Endothelial cell (in vitro differentiated cells): ENCODE data around the gene GRID1. TPM values are rescaled to one million over a fixed set of nuclear protein-coding genes. Genes with fewer than 3 reads are reported as not detected.

Experiments used
- DNase-seq: peaks from one replicate; pipeline ENCODE4 v3.0.0; 2021; ENCODE audit warnings: low spot score
- H3K27ac Mint-ChIP-seq: one replicate; pipeline ENCODE4 v1.8.0; 2021; ENCODE audit warnings: mixed read lengths, inconsistent platforms; ENCODE audit not compliant: unreplicated experiment
- H3K27me3 Mint-ChIP-seq: one replicate; pipeline ENCODE4 v1.8.0; 2021; ENCODE audit warnings: mild to moderate bottlenecking, moderate library complexity, mixed read lengths, inconsistent platforms; ENCODE audit not compliant: unreplicated experiment
- H3K36me3 Mint-ChIP-seq: one replicate; pipeline ENCODE4 v1.8.0; 2021; ENCODE audit warnings: mild to moderate bottlenecking, low read depth, mixed read lengths, inconsistent platforms; ENCODE audit not compliant: unreplicated experiment
- H3K4me1 Mint-ChIP-seq: one replicate; pipeline ENCODE4 v1.8.0; 2021; ENCODE audit warnings: mild to moderate bottlenecking, mixed read lengths, inconsistent platforms; ENCODE audit not compliant: unreplicated experiment
- H3K4me3 Mint-ChIP-seq: one replicate; pipeline ENCODE4 v1.8.0; 2021; ENCODE audit warnings: mild to moderate bottlenecking, mixed read lengths, inconsistent platforms; ENCODE audit not compliant: unreplicated experiment
- H3K9me3 Mint-ChIP-seq: one replicate; pipeline ENCODE4 v1.8.0; 2021; ENCODE audit warnings: mixed read lengths, inconsistent platforms; ENCODE audit not compliant: unreplicated experiment
- total RNA-seq: library from RNA; stranded (reverse); fragmentation: NEBNext Ultra II Directional; extraction: Animal tissue kit (Norgen Biotek cat#: 25700); gene quantifications from one replicate; pipeline ENCODE4 v1.2.1, GENCODE V29; 2021; ENCODE audit not compliant: unreplicated experiment
- TF ChIP-seq, protein P1 (sequence below): fragments of 200-600 bp; sonication (generic); IDR thresholded peaks from one replicate; pipeline ENCODE4 v1.5.0; 2021; ENCODE audit warnings: antibody characterized with exemption; ENCODE audit not compliant: unreplicated experiment

GRID1 gene
- total RNA-seq, 1 donor from 2014 or later = 0.26 TPM

DNA sequence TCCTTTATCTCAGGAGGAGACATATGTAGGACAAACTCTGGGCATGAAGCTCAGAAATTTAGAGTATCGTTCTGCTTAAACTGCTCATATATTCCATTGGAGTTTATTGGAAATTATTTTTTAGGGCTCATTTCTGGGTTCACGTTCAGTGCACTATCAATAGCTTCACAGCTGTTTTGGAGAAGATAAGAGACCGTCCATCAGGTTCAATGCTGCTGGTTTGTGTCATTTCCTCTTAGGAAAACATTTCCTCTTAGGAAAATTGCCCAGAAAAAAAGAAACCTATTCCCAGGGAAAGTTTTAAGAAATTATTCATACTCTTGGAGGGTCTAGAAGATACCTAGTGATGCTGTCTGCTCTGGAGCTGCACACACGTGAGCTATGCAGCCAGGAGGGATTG lies 691.7 kb downstream of the GRID1 start:
- DNase-seq = no peak
- no peak overlapping the region for H3K4me3 Mint-ChIP-seq
- peaks cover 6% of the 10 kb centered on the region for H3K27me3 Mint-ChIP-seq
- H3K27ac Mint-ChIP-seq = no peak overlapping the region
- TF ChIP-seq, protein P1, sequence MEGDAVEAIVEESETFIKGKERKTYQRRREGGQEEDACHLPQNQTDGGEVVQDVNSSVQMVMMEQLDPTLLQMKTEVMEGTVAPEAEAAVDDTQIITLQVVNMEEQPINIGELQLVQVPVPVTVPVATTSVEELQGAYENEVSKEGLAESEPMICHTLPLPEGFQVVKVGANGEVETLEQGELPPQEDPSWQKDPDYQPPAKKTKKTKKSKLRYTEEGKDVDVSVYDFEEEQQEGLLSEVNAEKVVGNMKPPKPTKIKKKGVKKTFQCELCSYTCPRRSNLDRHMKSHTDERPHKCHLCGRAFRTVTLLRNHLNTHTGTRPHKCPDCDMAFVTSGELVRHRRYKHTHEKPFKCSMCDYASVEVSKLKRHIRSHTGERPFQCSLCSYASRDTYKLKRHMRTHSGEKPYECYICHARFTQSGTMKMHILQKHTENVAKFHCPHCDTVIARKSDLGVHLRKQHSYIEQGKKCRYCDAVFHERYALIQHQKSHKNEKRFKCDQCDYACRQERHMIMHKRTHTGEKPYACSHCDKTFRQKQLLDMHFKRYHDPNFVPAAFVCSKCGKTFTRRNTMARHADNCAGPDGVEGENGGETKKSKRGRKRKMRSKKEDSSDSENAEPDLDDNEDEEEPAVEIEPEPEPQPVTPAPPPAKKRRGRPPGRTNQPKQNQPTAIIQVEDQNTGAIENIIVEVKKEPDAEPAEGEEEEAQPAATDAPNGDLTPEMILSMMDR = no peak
- H3K9me3 Mint-ChIP-seq = peaks cover 16% of the 10 kb centered on the region
- H3K36me3 Mint-ChIP-seq = peaks cover 5% of the 10 kb centered on the region
- H3K4me1 Mint-ChIP-seq = peaks cover 2% of the 10 kb centered on the region

DNA sequence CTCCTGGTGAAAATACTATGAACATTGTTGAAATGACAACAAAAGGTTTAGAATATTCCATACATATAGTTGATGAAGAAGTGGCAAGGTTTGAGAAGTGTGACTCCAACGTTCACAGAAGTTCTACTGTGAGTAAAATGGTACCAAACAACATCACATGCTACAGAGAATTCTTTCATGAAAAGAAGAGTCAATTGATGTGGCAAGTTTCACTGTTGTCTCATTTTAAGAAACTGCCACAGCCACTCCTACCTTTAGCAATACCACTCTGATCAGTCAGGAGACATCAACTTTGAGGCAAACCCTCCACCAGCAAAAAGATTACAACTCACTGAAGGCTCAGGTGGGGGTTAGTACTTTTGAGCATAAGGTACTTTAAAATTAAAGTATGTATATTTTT lies 693.3 kb downstream of the GRID1 start:
- TF ChIP-seq, protein P1 = no peak

DNA sequence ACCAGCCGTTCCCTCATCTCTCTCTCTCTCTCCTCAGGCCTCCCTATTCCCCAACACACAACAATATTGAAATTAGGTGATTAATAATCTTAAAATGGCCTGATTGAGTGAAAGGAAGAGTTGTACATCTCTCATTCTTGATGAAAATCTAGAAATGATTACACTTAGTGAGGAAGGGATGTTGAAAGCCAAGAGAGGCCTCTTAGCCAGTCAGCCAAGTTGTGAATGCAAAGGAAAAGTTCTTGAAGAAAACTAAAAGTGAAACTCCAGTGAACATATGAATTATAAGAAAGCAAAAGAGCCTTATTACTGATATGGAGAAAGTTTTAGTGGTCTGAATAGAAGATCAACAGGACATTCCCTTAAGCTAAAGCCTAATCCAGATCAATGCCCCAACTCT lies 695.1 kb downstream of the GRID1 start:
- Mint-ChIP-seq H3K27ac (no peak overlapping the region), H3K36me3 (peaks cover 7% of the 10 kb centered on the region), H3K4me1 (peaks cover 8% of the 10 kb centered on the region), H3K9me3 (peaks cover 13% of the 10 kb centered on the region), H3K4me3 (no peak overlapping the region), H3K27me3 (peaks cover 8% of the 10 kb centered on the region)
- DNase-seq = no peak
- TF ChIP-seq, protein P1 = no peak

More for the DNA sequence above, 693.3 kb downstream of the GRID1 start:
- H3K27me3 Mint-ChIP-seq = peaks cover 6% of the 10 kb centered on the region
- H3K4me1 Mint-ChIP-seq = peaks cover 2% of the 10 kb centered on the region
- DNase-seq = no peak
- no peak overlapping the region for H3K4me3 Mint-ChIP-seq
- H3K9me3 Mint-ChIP-seq = peaks cover 13% of the 10 kb centered on the region
- H3K36me3 Mint-ChIP-seq = peaks cover 6% of the 10 kb centered on the region
- no peak overlapping the region for H3K27ac Mint-ChIP-seq

DNA sequence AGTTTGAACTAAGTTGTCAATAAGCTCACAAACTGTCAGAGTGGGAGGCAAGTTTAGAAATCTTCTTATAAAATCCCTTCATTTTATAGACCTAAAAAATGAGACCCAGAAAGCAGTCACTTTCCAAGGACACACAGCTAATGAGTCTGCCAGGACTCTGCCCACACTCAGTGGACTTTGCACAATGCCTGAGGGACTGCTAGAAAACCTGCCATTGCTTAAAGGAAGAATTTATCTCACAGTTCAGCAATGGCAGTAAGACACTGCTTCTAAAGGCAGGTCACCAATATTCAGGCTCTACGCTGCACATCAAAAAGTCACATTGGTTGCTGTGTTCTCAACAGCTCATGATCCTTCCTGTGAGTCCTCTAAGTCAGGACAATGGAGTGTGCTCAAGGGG lies 698.1 kb downstream of the GRID1 start:
- peaks cover 7% of the 10 kb centered on the region for H3K36me3 Mint-ChIP-seq
- H3K4me3 Mint-ChIP-seq = no peak overlapping the region
- H3K9me3 Mint-ChIP-seq = peaks cover 17% of the 10 kb centered on the region
- DNase-seq = no peak
- TF ChIP-seq, protein P1 = no peak
- H3K27me3 Mint-ChIP-seq = peaks cover 7% of the 10 kb centered on the region
- peaks cover 6% of the 10 kb centered on the region for H3K4me1 Mint-ChIP-seq
- no peak overlapping the region for H3K27ac Mint-ChIP-seq

GRCh38 chr10:85667638-85668233 lies 698.9 kb downstream of the GRID1 start:
- Mint-ChIP-seq H3K4me1 (peaks cover 6% of the 10 kb centered on the region), H3K4me3 (no peak overlapping the region), H3K27me3 (peaks cover 10% of the 10 kb centered on the region), H3K27ac (no peak overlapping the region), H3K36me3 (peaks cover 7% of the 10 kb centered on the region), H3K9me3 (peaks cover 14% of the 10 kb centered on the region)
- DNase-seq = no peak
- TF ChIP-seq, protein P1 = no peak
